ENCODE results near the gene KDM4C.

DNA sequence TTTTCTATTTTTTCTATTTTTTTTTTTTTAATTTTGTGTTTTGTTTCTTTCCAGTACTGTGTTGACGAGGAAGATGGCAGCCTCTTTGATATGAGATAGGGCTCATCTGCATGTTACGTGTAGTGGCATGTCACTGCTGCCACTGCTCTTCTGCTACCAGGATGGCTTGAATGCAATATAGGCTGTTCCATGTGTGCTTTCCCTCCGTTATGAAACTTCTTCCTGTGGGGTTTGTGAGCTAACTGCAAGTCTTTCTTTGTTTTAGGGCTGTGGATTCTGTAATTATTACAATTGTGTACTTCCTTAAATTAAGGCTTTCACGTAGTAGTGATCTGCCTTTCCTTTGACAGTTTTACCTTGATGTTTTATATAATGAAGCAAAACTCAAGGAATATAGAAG is 184.6 kb downstream of the KDM4C start:
- TF ChIP-seq POLR2A (IDR thresholded peaks at IDR 0.05; ENCODE audit: low read depth, low read length), result no peak
- no peak for TF ChIP-seq TAF1 (IDR thresholded peaks at IDR 0.05; ENCODE audit: borderline replicate concordance, low read depth, low read length)
